Esophagus squamous epithelium (tissue), 4 donors: Measurements from ENCODE around the gene PLXNB1.

Source experiments
- POLR2A ChIP-seq, 4 donors: fragments of 450-650 bp; IDR thresholded peaks; one replicate each; pipeline ENCODE4 v1.6.1; 2017; ENCODE audit warnings: antibody characterized with exemption in 4 of 4, mild to moderate bottlenecking in 4 of 4, moderate library complexity in 3 of 4
- TF ChIP-seq, protein P1 (sequence below), 6 experiments: fragments of 450-650 bp in 4 of 6; fragments of 200-600 bp in 2 of 6; sonication (generic) in 2 of 6; IDR thresholded peaks; one replicate each; pipeline ENCODE4 v1.5.1; 2016 to 2019; ENCODE audit warnings: antibody characterized with exemption in 6 of 6, mild to moderate bottlenecking in 4 of 6, moderate library complexity in 4 of 6

DNA sequence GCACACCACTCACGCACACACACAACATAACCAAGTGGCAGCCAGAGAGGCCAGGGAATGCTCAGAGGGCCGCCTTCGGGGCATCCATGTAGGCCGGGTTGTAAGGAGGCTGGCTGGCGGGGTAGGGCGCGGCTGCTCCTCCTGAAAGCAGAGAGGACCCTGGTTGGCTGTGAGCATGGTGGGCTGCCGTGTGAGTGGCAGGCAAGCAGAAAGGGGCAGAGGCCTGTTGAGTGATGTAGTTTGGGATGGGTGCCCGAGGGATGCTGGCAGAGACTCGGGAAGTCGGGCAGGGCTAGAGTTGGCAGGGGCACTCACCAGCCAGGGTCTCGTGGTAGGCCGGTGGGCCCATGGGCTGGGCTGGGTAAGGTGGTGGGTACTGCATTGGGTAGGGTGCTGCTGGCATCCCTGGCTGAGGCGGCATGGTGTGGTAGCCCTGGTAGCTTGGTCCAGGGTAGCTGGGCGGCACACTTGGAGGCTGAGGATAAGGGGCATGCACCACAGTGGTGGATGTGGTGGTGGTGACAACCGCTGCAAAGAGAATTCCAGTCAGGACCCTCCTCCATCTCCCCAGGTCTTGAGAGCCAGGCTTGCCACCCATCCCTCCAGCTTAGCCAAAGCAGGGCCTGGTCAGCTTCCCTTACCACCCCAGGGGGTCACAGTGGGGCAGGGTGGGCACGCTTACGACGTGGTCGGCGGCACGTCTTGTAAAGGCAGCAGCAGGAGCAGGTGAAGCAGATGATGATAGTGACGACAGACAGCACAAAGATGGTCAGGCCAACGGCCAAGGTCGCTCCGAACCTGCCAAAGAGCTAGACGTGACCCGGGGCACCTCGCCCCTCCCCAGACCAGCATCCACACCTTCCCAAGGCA lies 39.4 kb upstream of the PLXNB1 start:
- TF ChIP-seq, protein P1, sequence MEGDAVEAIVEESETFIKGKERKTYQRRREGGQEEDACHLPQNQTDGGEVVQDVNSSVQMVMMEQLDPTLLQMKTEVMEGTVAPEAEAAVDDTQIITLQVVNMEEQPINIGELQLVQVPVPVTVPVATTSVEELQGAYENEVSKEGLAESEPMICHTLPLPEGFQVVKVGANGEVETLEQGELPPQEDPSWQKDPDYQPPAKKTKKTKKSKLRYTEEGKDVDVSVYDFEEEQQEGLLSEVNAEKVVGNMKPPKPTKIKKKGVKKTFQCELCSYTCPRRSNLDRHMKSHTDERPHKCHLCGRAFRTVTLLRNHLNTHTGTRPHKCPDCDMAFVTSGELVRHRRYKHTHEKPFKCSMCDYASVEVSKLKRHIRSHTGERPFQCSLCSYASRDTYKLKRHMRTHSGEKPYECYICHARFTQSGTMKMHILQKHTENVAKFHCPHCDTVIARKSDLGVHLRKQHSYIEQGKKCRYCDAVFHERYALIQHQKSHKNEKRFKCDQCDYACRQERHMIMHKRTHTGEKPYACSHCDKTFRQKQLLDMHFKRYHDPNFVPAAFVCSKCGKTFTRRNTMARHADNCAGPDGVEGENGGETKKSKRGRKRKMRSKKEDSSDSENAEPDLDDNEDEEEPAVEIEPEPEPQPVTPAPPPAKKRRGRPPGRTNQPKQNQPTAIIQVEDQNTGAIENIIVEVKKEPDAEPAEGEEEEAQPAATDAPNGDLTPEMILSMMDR (IDR thresholded peaks at IDR 0.05): no peak
- no peak for TF ChIP-seq POLR2A (IDR thresholded peaks at IDR 0.05)
